Mucosa of descending colon (tissue), 3 donors: Measurements from ENCODE around the gene ATP7B. TPM values are rescaled to one million over a fixed set of nuclear protein-coding genes. Genes with fewer than 3 reads are reported as not detected.
A peak's percentile ranks its signal among the peaks of the same experiment; 100 is the strongest.

Experiments used
- ATAC-seq: fragments of 200-7000 bp; cut with Tn5 transposase; one replicate; pipeline ENCODE4 v1.9.1; 2020; ENCODE audit warnings: mild to moderate bottlenecking, moderate library complexity
- DNase-seq, 3 donors: peaks; one replicate each; pipeline ENCODE4 v3.0.0-alpha.2; 2020
- H3K36me3 ChIP-seq: fragments of 200-600 bp; one replicate; pipeline ENCODE4 v1.8.0; 2021; ENCODE audit warnings: low read depth, mild to moderate bottlenecking
- H3K4me1 ChIP-seq: fragments of 200-600 bp; one replicate; pipeline ENCODE4 v1.8.0; 2021; ENCODE audit warnings: low read depth, mild to moderate bottlenecking
- H3K4me3 ChIP-seq: fragments of 200-600 bp; one replicate; pipeline ENCODE4 v1.8.0; 2021; ENCODE audit warnings: mild to moderate bottlenecking
- H3K9me3 ChIP-seq: fragments of 200-600 bp; one replicate; pipeline ENCODE4 v1.8.0; 2021; ENCODE audit warnings: mild to moderate bottlenecking
- CTCF ChIP-seq: fragments of 200-600 bp; IDR thresholded peaks from one replicate; pipeline ENCODE4 v1.8.0; 2022; ENCODE audit warnings: antibody characterized with exemption, mild to moderate bottlenecking
- intact Hi-C, 2 donors: fragments of 100-400 bp; cut with DNase I in 1 of 2; cut with micrococcal nuclease in 1 of 2; formaldehyde crosslinking; loops; one replicate each; pipeline versions ENCODE4 v1.11.0 to v1.11.1; 2022; cut with DNase I, micrococcal nuclease
- long read RNA-seq, 2 donors: library from polyadenylated mRNA; unstranded; transcript quantifications; one replicate each; pipeline ENCODE4 v2.0.0, GENCODE V29; 2019 to 2021
- total RNA-seq, 3 donors: library from RNA; stranded (reverse); fragmentation: NEBNext Ultra II Directional in 2 of 3; extraction: Animal tissue kit (Norgen Biotek cat#: 25700) in 2 of 3; gene quantifications; one replicate each; pipeline versions ENCODE4 v1.2.1 to v1.2.4, GENCODE V29; 2021 to 2023
- donor health status: DM: no; HTN: no; CAD: no; lungs with moderate emphysema.
- donor health status: DM: no; HTN: no; CAD: no.
- donor health status: DM: no; HTN: yes; CAD: no.

Gene ATP7B
- 10 to 100 TPM; 11.3 to 26.0 (median 16.0) TPM for total RNA-seq
- long read RNA-seq, donor 1, partial matches to known transcripts: 3 of 4 reads
- long read RNA-seq, donor 1, other reads (novel, unspliced or antisense): 1 of 4 reads
- long read RNA-seq, donor 2: 0 reads

- intact Hi-C loops: no loop called here
- ATAC-seq (peak; percentile 40), DNase-seq (peak in 1 of 3 donors; percentile 53)
- TF ChIP-seq CTCF: no peak
- Histone ChIP-seq H3K4me1 (peaks cover 14% of the 10 kb centered on the region), H3K9me3 (no peaks in the 10 kb centered on the region), H3K36me3 (no peaks in the 10 kb centered on the region), H3K4me3 (peak within 1 kb of the TSS; percentile 77)
Observed at GRCh38 chr13:52010890-52011631, at the start of gene ATP7B. Gene ATP7B (minus strand): TSS chr13:52011450. CDS start chr13:52011337, 113 bp downstream.

- Histone ChIP-seq H3K9me3 (no peaks in the 10 kb centered on the region), H3K36me3 (no peaks in the 10 kb centered on the region), H3K4me3 (no peak overlapping the region), H3K4me1 (no peaks in the 10 kb centered on the region)
- intact Hi-C loops: no loop called here
- ATAC-seq (no peak), DNase-seq (no peak)
- no peak for TF ChIP-seq CTCF
Observed at GRCh38 chr13:52053460-52053859, 42.2 kb upstream of the ATP7B start.

- no peaks in the 10 kb centered on the region for H3K36me3 ChIP-seq
- no peak for DNase-seq
- no peaks in the 10 kb centered on the region for H3K9me3 ChIP-seq
- ATAC-seq: no peak
- intact Hi-C loops: no loop called here
- no peaks in the 10 kb centered on the region for H3K4me1 ChIP-seq
- TF ChIP-seq CTCF: no peak
- no peak overlapping the region for H3K4me3 ChIP-seq
Observed at GRCh38 chr13:52051400-52051799, 40.1 kb upstream of the ATP7B start.

- no peaks in the 10 kb centered on the region for H3K36me3 ChIP-seq
- H3K4me3 ChIP-seq: no peak overlapping the region
- TF ChIP-seq CTCF: no peak
- H3K4me1 ChIP-seq: no peaks in the 10 kb centered on the region
- no peaks in the 10 kb centered on the region for H3K9me3 ChIP-seq
- DNase-seq (no peak), ATAC-seq (no peak)
- intact Hi-C loops: no loop called here
Observed at GRCh38 chr13:52048516-52048915, 37.3 kb upstream of the ATP7B start.

GRCh38 chr13:52047463-52047862 is 36.2 kb upstream of the ATP7B start:
- ATAC-seq (no peak), DNase-seq (no peak)
- no peak for TF ChIP-seq CTCF
- intact Hi-C loops: no loop called here
- Histone ChIP-seq H3K4me1 (no peaks in the 10 kb centered on the region), H3K9me3 (no peaks in the 10 kb centered on the region), H3K4me3 (no peak overlapping the region), H3K36me3 (no peaks in the 10 kb centered on the region)
